Progenitor cell of endocrine pancreas (in vitro differentiated cells): ENCODE results near the gene GRSF1. TPM values are rescaled to one million over a fixed set of nuclear protein-coding genes. Genes with fewer than 3 reads are reported as not detected.

Source experiments
- DNase-seq: peaks from one replicate; pipeline ENCODE4 v3.0.0; 2021; ENCODE audit warnings: low spot score; ENCODE audit not compliant: unreplicated experiment
- H3K27ac Mint-ChIP-seq: 2 replicates; pipeline ENCODE4 v1.8.0; 2021; ENCODE audit warnings: mild to moderate bottlenecking, moderate library complexity, mixed read lengths
- H3K27me3 Mint-ChIP-seq: 2 replicates; pipeline ENCODE4 v1.8.0; 2021; ENCODE audit warnings: mixed read lengths
- H3K36me3 Mint-ChIP-seq: 2 replicates; pipeline ENCODE4 v1.8.0; 2022; ENCODE audit warnings: mixed read lengths; ENCODE audit not compliant: insufficient read depth
- H3K4me1 Mint-ChIP-seq: 2 replicates; pipeline ENCODE4 v1.8.0; 2021; ENCODE audit warnings: low read depth, mixed read lengths
- H3K4me3 Mint-ChIP-seq: 2 replicates; pipeline ENCODE4 v1.8.0; 2021; ENCODE audit warnings: low read depth, mild to moderate bottlenecking, moderate library complexity, mixed read lengths
- H3K9me3 Mint-ChIP-seq: 2 replicates; pipeline ENCODE4 v1.8.0; 2021; ENCODE audit warnings: low read depth, mixed read lengths
- total RNA-seq: library from RNA; stranded (reverse); gene quantifications from 2 replicates; pipeline ENCODE4 v1.2.1, GENCODE V29; 2021
- TF ChIP-seq, protein P1 (sequence below): fragments of 200-600 bp; sonication (generic); IDR thresholded peaks from one replicate; pipeline ENCODE4 v1.5.0; 2021; ENCODE audit warnings: antibody characterized with exemption, mild to moderate bottlenecking; ENCODE audit not compliant: unreplicated experiment

GRSF1 gene
- total RNA-seq, 1 donor from 2014 or later: 87.8 TPM

DNA sequence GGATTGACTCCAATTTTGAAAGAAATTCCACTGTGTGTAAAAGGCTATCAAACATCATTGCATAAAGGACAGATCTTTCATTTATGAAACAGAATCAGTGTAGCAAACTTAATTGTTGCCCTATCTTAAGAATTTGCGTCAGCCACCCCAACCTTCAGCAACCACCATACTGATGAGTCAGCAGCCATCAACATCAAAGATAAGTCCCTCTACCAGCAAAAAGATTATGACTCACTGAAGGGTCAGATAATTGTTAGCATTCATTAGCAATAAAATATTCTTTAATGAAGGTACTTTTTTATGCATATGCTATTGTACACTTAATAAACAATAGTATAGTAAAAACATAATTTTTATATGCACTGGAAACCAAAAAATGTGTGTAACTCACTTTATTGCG is 15.8 kb upstream of the GRSF1 start:
- peaks cover 4% of the 10 kb centered on the region for H3K36me3 Mint-ChIP-seq
- H3K27ac Mint-ChIP-seq: no peak overlapping the region
- peaks cover 19% of the 10 kb centered on the region for H3K4me1 Mint-ChIP-seq
- H3K4me3 Mint-ChIP-seq: no peak overlapping the region
- no peak for DNase-seq
- TF ChIP-seq, protein P1, sequence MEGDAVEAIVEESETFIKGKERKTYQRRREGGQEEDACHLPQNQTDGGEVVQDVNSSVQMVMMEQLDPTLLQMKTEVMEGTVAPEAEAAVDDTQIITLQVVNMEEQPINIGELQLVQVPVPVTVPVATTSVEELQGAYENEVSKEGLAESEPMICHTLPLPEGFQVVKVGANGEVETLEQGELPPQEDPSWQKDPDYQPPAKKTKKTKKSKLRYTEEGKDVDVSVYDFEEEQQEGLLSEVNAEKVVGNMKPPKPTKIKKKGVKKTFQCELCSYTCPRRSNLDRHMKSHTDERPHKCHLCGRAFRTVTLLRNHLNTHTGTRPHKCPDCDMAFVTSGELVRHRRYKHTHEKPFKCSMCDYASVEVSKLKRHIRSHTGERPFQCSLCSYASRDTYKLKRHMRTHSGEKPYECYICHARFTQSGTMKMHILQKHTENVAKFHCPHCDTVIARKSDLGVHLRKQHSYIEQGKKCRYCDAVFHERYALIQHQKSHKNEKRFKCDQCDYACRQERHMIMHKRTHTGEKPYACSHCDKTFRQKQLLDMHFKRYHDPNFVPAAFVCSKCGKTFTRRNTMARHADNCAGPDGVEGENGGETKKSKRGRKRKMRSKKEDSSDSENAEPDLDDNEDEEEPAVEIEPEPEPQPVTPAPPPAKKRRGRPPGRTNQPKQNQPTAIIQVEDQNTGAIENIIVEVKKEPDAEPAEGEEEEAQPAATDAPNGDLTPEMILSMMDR: no peak
- H3K9me3 Mint-ChIP-seq: no peaks in the 10 kb centered on the region
- H3K27me3 Mint-ChIP-seq: no peaks in the 10 kb centered on the region

DNA sequence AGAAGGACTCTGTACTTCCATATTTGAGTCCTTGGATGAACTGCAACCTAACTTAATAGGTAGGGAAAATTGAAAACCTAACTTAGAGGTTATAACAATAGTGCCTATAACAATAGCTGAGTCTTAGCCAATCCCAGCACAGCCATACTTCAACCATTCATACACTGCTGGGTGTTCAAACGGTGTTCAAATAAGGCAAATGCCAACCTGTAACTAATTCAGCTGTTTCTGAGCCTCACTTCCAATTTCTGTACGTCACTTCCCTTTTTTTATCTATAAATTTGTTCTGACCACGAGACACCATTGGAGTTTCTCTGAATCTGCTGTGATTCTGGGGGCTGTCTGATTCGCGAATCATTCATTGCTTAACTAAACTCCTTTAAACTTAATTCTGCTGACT is 9.6 kb upstream of the GRSF1 start:
- no peaks in the 10 kb centered on the region for H3K9me3 Mint-ChIP-seq
- H3K4me1 Mint-ChIP-seq: no peaks in the 10 kb centered on the region
- TF ChIP-seq, protein P1: no peak
- no peak for DNase-seq
- no peak overlapping the region for H3K27ac Mint-ChIP-seq
- no peaks in the 10 kb centered on the region for H3K27me3 Mint-ChIP-seq
- H3K36me3 Mint-ChIP-seq: peaks cover 5% of the 10 kb centered on the region
- no peak overlapping the region for H3K4me3 Mint-ChIP-seq

GRCh38 chr4:70844180-70844579 is 4.5 kb upstream of the GRSF1 start:
- TF ChIP-seq, protein P1: no peak
- no peak for DNase-seq
- Mint-ChIP-seq H3K27ac (peak overlapping the region; percentile 39), H3K9me3 (no peaks in the 10 kb centered on the region), H3K36me3 (peaks cover 1% of the 10 kb centered on the region), H3K4me1 (peaks cover 15% of the 10 kb centered on the region), H3K27me3 (no peaks in the 10 kb centered on the region), H3K4me3 (no peak overlapping the region)

DNA sequence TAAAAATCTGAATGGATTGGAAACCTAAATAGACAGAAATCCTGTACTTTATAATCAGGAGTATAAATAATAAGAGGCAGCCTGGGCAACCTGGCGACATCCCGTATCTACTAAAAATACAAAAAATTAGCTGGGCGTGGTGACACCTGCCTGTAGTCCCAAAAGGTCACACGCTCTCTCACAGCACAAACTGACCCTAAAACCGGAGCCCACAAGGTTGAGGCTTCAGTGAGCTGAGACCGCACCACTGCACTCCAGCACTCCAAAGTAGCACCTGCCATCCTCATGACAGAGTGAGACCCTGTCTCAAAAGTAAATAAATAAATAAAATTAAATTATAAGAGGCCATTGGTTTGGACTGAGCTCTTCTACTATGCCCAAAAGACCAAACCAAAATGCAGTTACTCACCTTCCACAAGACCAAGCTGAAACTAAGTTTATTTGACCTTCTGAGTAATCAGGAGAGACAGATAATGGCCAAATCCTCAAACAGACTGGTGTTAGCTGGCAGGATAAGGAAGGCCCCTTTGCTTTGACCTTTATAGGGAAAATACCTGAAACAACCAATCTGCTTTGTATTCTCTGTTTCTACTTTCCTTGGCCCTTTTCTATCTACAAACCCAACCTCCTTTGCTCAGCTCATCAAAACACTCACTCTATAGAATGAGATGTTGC is 3.2 kb upstream of the GRSF1 start:
- no peak for DNase-seq
- TF ChIP-seq, protein P1: no peak
- Mint-ChIP-seq H3K27ac (peak overlapping the region; percentile 80), H3K9me3 (no peaks in the 10 kb centered on the region), H3K4me3 (no peak overlapping the region), H3K27me3 (no peaks in the 10 kb centered on the region), H3K4me1 (peaks cover 18% of the 10 kb centered on the region), H3K36me3 (peaks cover under 1% of the 10 kb centered on the region)

GRCh38 chr4:70841951-70842350 is 2.3 kb upstream of the GRSF1 start:
- peak overlapping the region; percentile 24 for H3K27ac Mint-ChIP-seq
- TF ChIP-seq, protein P1: no peak
- H3K4me3 Mint-ChIP-seq: no peak overlapping the region
- no peaks in the 10 kb centered on the region for H3K27me3 Mint-ChIP-seq
- DNase-seq: no peak
- peaks cover 19% of the 10 kb centered on the region for H3K4me1 Mint-ChIP-seq
- no peaks in the 10 kb centered on the region for H3K36me3 Mint-ChIP-seq
- H3K9me3 Mint-ChIP-seq: no peaks in the 10 kb centered on the region
